ENCODE data around the gene RNF111. TPM values are rescaled to one million over a fixed set of nuclear protein-coding genes. Genes with fewer than 3 reads are reported as not detected.
A peak's percentile ranks its signal among the peaks of the same experiment; 100 is the strongest.

Gene RNF111
- total RNA-seq, 1 experiment from 2014 or later = 55.2 TPM

GRCh38 chr15:59042041-59042440 is 54.6 kb downstream of the RNF111 start:
- H3K36me3 Mint-ChIP-seq (ENCODE audit: insufficient read depth, unreplicated experiment) = peaks cover 21% of the 10 kb centered on the region
- TF ChIP-seq CTCF (IDR thresholded peaks at IDR 0.05; ENCODE audit: unreplicated experiment) = no peak
- CTCF ChIA-PET = interaction anchor here (0.6 to 0.7 kb wide), 2 partner anchors 9 to 10 kb away, joined by 4 to 6 read pairs; no protein-coding TSS in a partner anchor
- H3K9me3 Mint-ChIP-seq (ENCODE audit: low read depth, unreplicated experiment) = no peaks in the 10 kb centered on the region
- intact Hi-C loops (cut with micrococcal nuclease; ENCODE audit: unreplicated experiment) = no loop called here
- BruUV-seq (replicated peaks) = no TSS peak
- DNase-seq = no peak
- no peak overlapping the region for H3K27ac Mint-ChIP-seq (ENCODE audit: unreplicated experiment)
- H3K27me3 Mint-ChIP-seq (ENCODE audit: unreplicated experiment) = no peaks in the 10 kb centered on the region
- no peaks in the 10 kb centered on the region for H3K4me1 Mint-ChIP-seq (ENCODE audit: low read depth, unreplicated experiment)
- no peak overlapping the region for H3K4me3 Mint-ChIP-seq (ENCODE audit: low read depth, unreplicated experiment)

GRCh38 chr15:59048897-59049296 is 61.4 kb downstream of the RNF111 start:
- H3K36me3 Mint-ChIP-seq (ENCODE audit: insufficient read depth, unreplicated experiment) = peaks cover 16% of the 10 kb centered on the region
- DNase-seq = no peak
- no peak overlapping the region for H3K4me3 Mint-ChIP-seq (ENCODE audit: low read depth, unreplicated experiment)
- CTCF ChIA-PET = no interaction called here
- peaks cover 3% of the 10 kb centered on the region for H3K9me3 Mint-ChIP-seq (ENCODE audit: low read depth, unreplicated experiment)
- no peaks in the 10 kb centered on the region for H3K27me3 Mint-ChIP-seq (ENCODE audit: unreplicated experiment)
- BruUV-seq (replicated peaks) = no TSS peak
- intact Hi-C loops (cut with micrococcal nuclease; ENCODE audit: unreplicated experiment) = no loop called here
- H3K4me1 Mint-ChIP-seq (ENCODE audit: low read depth, unreplicated experiment) = no peaks in the 10 kb centered on the region
- TF ChIP-seq CTCF (IDR thresholded peaks at IDR 0.05; ENCODE audit: unreplicated experiment) = no peak
- no peak overlapping the region for H3K27ac Mint-ChIP-seq (ENCODE audit: unreplicated experiment)

GRCh38 chr15:59051873-59052861 is 64.7 kb downstream of the RNF111 start:
- peaks cover 22% of the 10 kb centered on the region for H3K36me3 Mint-ChIP-seq (ENCODE audit: insufficient read depth, unreplicated experiment)

GRCh38 chr15:59052915-59053407 is 65.5 kb downstream of the RNF111 start:
- CTCF ChIA-PET = interaction anchor here (0.7 kb wide), 1 partner anchor 225 kb away, joined by 8 read pairs; no protein-coding TSS in a partner anchor
- H3K36me3 Mint-ChIP-seq (ENCODE audit: insufficient read depth, unreplicated experiment) = peaks cover 21% of the 10 kb centered on the region
- no peak overlapping the region for H3K4me3 Mint-ChIP-seq (ENCODE audit: low read depth, unreplicated experiment)
- TF ChIP-seq CTCF (IDR thresholded peaks at IDR 0.05; ENCODE audit: unreplicated experiment) = no peak
- H3K4me1 Mint-ChIP-seq (ENCODE audit: low read depth, unreplicated experiment) = no peaks in the 10 kb centered on the region
- H3K9me3 Mint-ChIP-seq (ENCODE audit: low read depth, unreplicated experiment) = peaks cover 3% of the 10 kb centered on the region
- no peaks in the 10 kb centered on the region for H3K27me3 Mint-ChIP-seq (ENCODE audit: unreplicated experiment)
- BruUV-seq (replicated peaks) = no TSS peak
- H3K27ac Mint-ChIP-seq (ENCODE audit: unreplicated experiment) = no peak overlapping the region
- no peak for DNase-seq
- intact Hi-C loops (cut with micrococcal nuclease; ENCODE audit: unreplicated experiment) = no loop called here

More at GRCh38 chr15:59051873-59052861, 64.7 kb downstream of the RNF111 start:
- Mint-ChIP-seq H3K4me3 (ENCODE audit: low read depth, unreplicated experiment) (no peak overlapping the region), H3K4me1 (ENCODE audit: low read depth, unreplicated experiment) (no peaks in the 10 kb centered on the region), H3K9me3 (ENCODE audit: low read depth, unreplicated experiment) (peaks cover 3% of the 10 kb centered on the region), H3K27ac (ENCODE audit: unreplicated experiment) (peak overlapping the region; percentile 76), H3K27me3 (ENCODE audit: unreplicated experiment) (no peaks in the 10 kb centered on the region)
- intact Hi-C loops (cut with micrococcal nuclease; ENCODE audit: unreplicated experiment) = no loop called here
- CTCF ChIA-PET = interaction anchor here (0.6 to 0.7 kb wide), 5 partner anchors 18 to 226 kb away, joined by 3 to 8 read pairs (median 3); no protein-coding TSS in a partner anchor
- DNase-seq = no peak
- no peak for TF ChIP-seq CTCF (IDR thresholded peaks at IDR 0.05; ENCODE audit: unreplicated experiment)
- no TSS peak for BruUV-seq (replicated peaks)

Measured in Calu3 (cell line).